DMS153 (cell line): ENCODE results near the gene IVD.
A peak's percentile ranks its signal among the peaks of the same experiment; 100 is the strongest.

Source experiments
- DNase-seq: peaks from one replicate; lab custom pipeline; 2025; lab: John Stamatoyannopoulos, UW

IVD gene

GRCh38 chr15:40377606-40378005, 28.0 kb upstream of the IVD start:
- no peak for DNase-seq

- no peak for DNase-seq
These were observed 26.2 kb upstream of the IVD start for GRCh38 chr15:40379374-40379773.

- DNase-seq = no peak
These were observed 25.7 kb upstream of the IVD start for GRCh38 chr15:40379853-40380252.

- no peak for DNase-seq
These were observed 25.0 kb upstream of the IVD start for GRCh38 chr15:40380636-40381035.

GRCh38 chr15:40381818-40382529, 23.6 kb upstream of the IVD start:
- DNase-seq = no peak

- DNase-seq = peak; percentile 77
These were observed 22.8 kb upstream of the IVD start, which contains the start of gene KNSTRN for GRCh38 chr15:40382580-40383456. KNSTRN (plus strand) TSS chr15:40382721; CDS start chr15:40382836, 115 bp downstream.

- DNase-seq = no peak
These were observed 19.1 kb upstream of the IVD start for GRCh38 chr15:40386480-40386879.

GRCh38 chr15:40388941-40389823, 16.4 kb upstream of the IVD start:
- DNase-seq = no peak

- no peak for DNase-seq
These were observed 15.6 kb upstream of the IVD start for GRCh38 chr15:40389824-40390595.

- DNase-seq = no peak
These were observed 12.3 kb upstream of the IVD start for GRCh38 chr15:40392986-40393948.

- DNase-seq = no peak
These were observed 7.7 kb upstream of the IVD start for GRCh38 chr15:40397688-40398412.

- DNase-seq = no peak
These were observed 7.2 kb upstream of the IVD start for GRCh38 chr15:40398413-40398873.

- DNase-seq = no peak
These were observed 6.2 kb upstream of the IVD start for GRCh38 chr15:40399370-40399769.

GRCh38 chr15:40407330-40407990, 1.9 kb downstream of the IVD start:
- no peak for DNase-seq

GRCh38 chr15:40409366-40409765, 3.8 kb downstream of the IVD start:
- no peak for DNase-seq

GRCh38 chr15:40410476-40410875, 4.9 kb downstream of the IVD start:
- no peak for DNase-seq

- DNase-seq = no peak
These were observed 6.6 kb downstream of the IVD start for GRCh38 chr15:40412095-40412759.

GRCh38 chr15:40413036-40413435, 7.4 kb downstream of the IVD start:
- DNase-seq = no peak
